ENCODE measurements around the gene ATXN7.

- TF ChIP-seq CTCF (conservative IDR thresholded peaks at IDR 0.05; ENCODE audit: low read depth, low read length) (no peak), EZH2 (IDR thresholded peaks at IDR 0.05; ENCODE audit: borderline replicate concordance, low read depth, low read length, poor library complexity, severe bottlenecking) (no peak)
Measured at GRCh38 chr3:63849175-63849574, 14.5 kb upstream of the ATXN7 start.
